K562 (cell line): ENCODE data around the gene NFIC. TPM values are rescaled to one million over a fixed set of nuclear protein-coding genes. Genes with fewer than 3 reads are reported as not detected.

Experiments used
- ATAC-seq: fragments of 200-7000 bp; cut with Tn5 transposase; 3 replicates; pipeline ENCODE4 v1.9.1; 2020; ENCODE audit warnings: moderate library complexity
- BruUV-seq: library from RNA; stranded (reverse); fragments of 400-500 nt; replicated peaks from 2 replicates; lab custom pipeline; 2021; lab: Mats Ljungman, UMichigan
- CTCF ChIA-PET: fragments of 300-600 bp; formaldehyde crosslinking; extraction: SDS; loops from one replicate; lab custom pipeline; 2021; ENCODE audit warnings: low intra/inter-chr PET ratio; lab: Yijun Ruan, JAX
- POLR2A ChIA-PET: fragments of 300-600, 350-650 bp; sonication (Branson Sonifier 250); formaldehyde crosslinking; extraction: SDS; loops from one replicate; lab custom pipeline; 2021; ENCODE audit warnings: antibody characterized with exemption, inconsistent platforms; lab: Yijun Ruan, JAX
- DNase-seq, 4 experiments: peaks; one replicate each; pipeline versions ENCODE4 v3.0.0 to v3.0.0-alpha.2; 2011 to 2018; ENCODE audit warnings: low spot score in 3 of 4, mixed read lengths in 3 of 4; ENCODE audit errors: extremely low read depth in 1 of 4
- FAIRE-seq: peaks from 2 replicates; lab custom pipeline; 2011; peaks lifted over from hg19 to GRCh38; lab: Jason Lieb, UNC
- H2AFZ ChIP-seq: 2 replicates; pipeline ENCODE4 v1.6.0; 2011; ENCODE audit warnings: low read depth, low read length, control low read depth, inconsistent platforms
- H3K27ac ChIP-seq: fragments of 200-600 bp; 3 replicates; pipeline ENCODE4 v1.8.0; 2011; ENCODE audit warnings: low read depth, mild to moderate bottlenecking, control low read depth, inconsistent platforms, low read length, moderate library complexity, mixed read lengths; ENCODE audit errors: extremely low read depth
- H3K27me3 ChIP-seq, 2 experiments: fragments of 300-600 bp in 1 of 2; 2 replicates in 1 of 2; 3 replicates in 1 of 2; pipeline versions ENCODE4 v1.6.0 to v1.8.0; 2011; ENCODE audit warnings: inconsistent platforms in 2 of 2, low read length in 2 of 2, mild to moderate bottlenecking in 1 of 2, mixed read lengths in 1 of 2, moderate library complexity in 1 of 2; ENCODE audit not compliant: control insufficient read depth in 2 of 2, insufficient read depth in 2 of 2
- H3K36me3 ChIP-seq: fragments of 300-600 bp; 3 replicates; pipeline ENCODE4 v1.8.0; 2011; ENCODE audit warnings: mild to moderate bottlenecking, low read length, inconsistent platforms; ENCODE audit not compliant: control insufficient read depth, insufficient read depth
- H3K4me1 ChIP-seq, 2 experiments: fragments of 200-600 bp in 1 of 2; replicated peaks in 1 of 2; 2 replicates in 1 of 2; 3 replicates in 1 of 2; pipeline versions ENCODE4 v1.5.1 to v1.8.0; 2011; ENCODE audit warnings: inconsistent platforms in 2 of 2, low read length in 2 of 2, mild to moderate bottlenecking in 1 of 2, mixed read lengths in 1 of 2, moderate library complexity in 1 of 2; ENCODE audit not compliant: control insufficient read depth in 2 of 2, insufficient read depth in 2 of 2
- H3K4me2 ChIP-seq: 2 replicates; pipeline ENCODE4 v1.6.1; 2011; ENCODE audit warnings: low read length, control low read depth, inconsistent platforms, mixed read lengths; ENCODE audit not compliant: insufficient read depth
- H3K4me3 ChIP-seq: fragments of 200-600 bp; sonication (generic), shearing (Covaris generic); 2 replicates; pipeline ENCODE4 v1.5.1; 2016; ENCODE audit warnings: control low read depth, inconsistent platforms
- H3K79me2 ChIP-seq: fragments of 200-600 bp; 3 replicates; pipeline ENCODE4 v1.8.0; 2011; ENCODE audit warnings: low read length, inconsistent platforms; ENCODE audit not compliant: control insufficient read depth, insufficient read depth
- H3K9ac ChIP-seq, 2 experiments: 2 replicates each; pipeline versions ENCODE4 v1.6.0 to v1.6.1; 2011; ENCODE audit warnings: low read depth in 2 of 2, low read length in 2 of 2, control low read depth in 1 of 2, inconsistent platforms in 1 of 2, mild to moderate bottlenecking in 1 of 2, mixed read lengths in 1 of 2; ENCODE audit not compliant: insufficient read depth in 1 of 2
- H3K9me1 ChIP-seq: one replicate; pipeline ENCODE4 v1.6.0; 2011; ENCODE audit warnings: inconsistent platforms, mild to moderate bottlenecking, low read length, moderate library complexity; ENCODE audit not compliant: control insufficient read depth, insufficient read depth
- H3K9me3 ChIP-seq: replicated peaks from 2 replicates; pipeline ENCODE4 v1.5.1; 2011; ENCODE audit warnings: low read depth, low read length, inconsistent platforms; ENCODE audit not compliant: control insufficient read depth, insufficient read depth
- H4K20me1 ChIP-seq: replicated peaks from 2 replicates; pipeline ENCODE4 v1.6.1; 2011; ENCODE audit warnings: low read length, inconsistent platforms, mixed read lengths; ENCODE audit not compliant: control insufficient read depth, insufficient read depth
- ARHGAP35 ChIP-seq: fragments of 450-650 bp; IDR thresholded peaks from 2 replicates; pipeline ENCODE4 v1.6.1; 2018; ENCODE audit not compliant: partially characterized antibody
- HINFP ChIP-seq: fragments of 450-650 bp; conservative IDR thresholded peaks from 2 replicates; pipeline ENCODE4 v1.6.1; 2016; ENCODE audit warnings: missing genetic modification characterization, low read depth, mild to moderate bottlenecking, control low read depth, missing compliant biosample characterization
- MTA3 ChIP-seq: fragments of 450-650 bp; formaldehyde crosslinking; IDR thresholded peaks from 2 replicates; pipeline ENCODE4 v1.6.1; 2017; ENCODE audit warnings: mild to moderate bottlenecking, borderline replicate concordance
- NEUROD1 ChIP-seq: fragments of 150-350 bp; IDR thresholded peaks from 2 replicates; pipeline ENCODE4 v1.6.1; 2014; ENCODE audit warnings: borderline replicate concordance, low read length, low read depth; ENCODE audit not compliant: partially characterized antibody
- PHF8 ChIP-seq: fragments of 200-600 bp; sonication (generic); IDR thresholded peaks from 2 replicates; pipeline ENCODE4 v1.6.1; 2012; ENCODE audit warnings: mixed run types, mild to moderate bottlenecking, inconsistent platforms, low read length, moderate library complexity, borderline replicate concordance
- RNF2 ChIP-seq: sonication (generic); IDR thresholded peaks from 2 replicates; pipeline ENCODE4 v1.6.1; 2016
- SETDB1 ChIP-seq: IDR thresholded peaks from one replicate; pipeline ENCODE4 v1.6.1; 2012; ENCODE audit warnings: low read length, control low read depth, inconsistent platforms
- TFAP4 ChIP-seq: sonication (generic); formaldehyde crosslinking; IDR thresholded peaks from 2 replicates; pipeline ENCODE4 v1.8.0; 2022; ENCODE audit warnings: missing genetic modification reagents, mild to moderate bottlenecking, moderate library complexity, borderline replicate concordance
- VEZF1 ChIP-seq: fragments of 200-800 bp; sonication (Bioruptor generic); IDR thresholded peaks from 2 replicates; pipeline ENCODE4 v1.6.1; 2017; ENCODE audit warnings: missing genetic modification characterization, missing compliant biosample characterization
- ZBTB12 ChIP-seq: fragments of 250-450 bp; sonication (Bioruptor Pico); IDR thresholded peaks from 2 replicates; pipeline ENCODE4 v1.4.0; 2020
- ZBTB7A ChIP-seq: IDR thresholded peaks from 2 replicates; pipeline ENCODE4 v1.6.1; 2011; ENCODE audit warnings: low read depth, mild to moderate bottlenecking, low read length, moderate library complexity, borderline replicate concordance; ENCODE audit not compliant: control insufficient read depth
- ZNF175 ChIP-seq: fragments of 200-800 bp; sonication (Bioruptor generic); IDR thresholded peaks from 2 replicates; pipeline ENCODE4 v1.6.1; 2016; ENCODE audit warnings: low read depth, mild to moderate bottlenecking, missing genetic modification characterization, missing compliant biosample characterization
- ZNF263 ChIP-seq: sonication (generic); formaldehyde crosslinking; IDR thresholded peaks from 2 replicates; pipeline ENCODE4 v1.8.0; 2022; ENCODE audit warnings: mild to moderate bottlenecking, missing genetic modification reagents, borderline replicate concordance
- ZNF431 ChIP-seq: sonication (generic); formaldehyde crosslinking; IDR thresholded peaks from 2 replicates; pipeline ENCODE4 v1.8.0; 2022; ENCODE audit warnings: mild to moderate bottlenecking, missing genetic modification reagents
- ZNF584 ChIP-seq: fragments of 200-800 bp; sonication (Bioruptor generic); IDR thresholded peaks from 2 replicates; pipeline ENCODE4 v1.6.1; 2016; ENCODE audit warnings: low read depth, mild to moderate bottlenecking, missing genetic modification characterization, missing compliant biosample characterization
- WGBS: fragments of 100-300 bp; shearing (Covaris generic); methylation state at CpG from one replicate; pipeline ENCODE4 v1.1.6; 2016; ENCODE audit warnings: low coverage, mixed read lengths; ENCODE audit not compliant: insufficient coverage; ENCODE audit errors: missing lambda C conversion rate; 5-methylcytosine and 5-hydroxymethylcytosine counted together
- in situ Hi-C: fragments of 300-500 bp; cut with MboI; formaldehyde crosslinking; loops from 4 replicates; pipeline ENCODE4 v1.15.0; 2018; ENCODE audit warnings: inconsistent platforms, mixed read lengths
- intact Hi-C: fragments of 100-400 bp; cut with micrococcal nuclease; formaldehyde crosslinking; loops from 2 replicates; pipeline ENCODE4 v1.14.2; 2022
- polyA plus RNA-seq, 8 experiments: library from polyadenylated mRNA; depleted of rRNA in 4 of 8; stranded (reverse) in 5 of 8; unstranded in 3 of 8; fragments of >200 nt; fragmentation: Nextera tagmentation in 2 of 8; fragmentation: Illumina TruSeq in 1 of 8; extraction: Ambion mirVana in 2 of 8; extraction: Trizol in 1 of 8; gene quantifications; 2 replicates each; pipeline versions ENCODE4 v1.2.1 to v1.2.3, GENCODE V29; 2011 to 2014; ENCODE audit warnings: inconsistent platforms in 1 of 8, missing spikeins in 1 of 8
- total RNA-seq, 7 experiments: library from RNA; depleted of rRNA in 6 of 7; stranded (reverse); fragments of >200 nt in 6 of 7; fragmentation: Illumina TruSeq in 2 of 7; extraction: Trizol in 2 of 7; gene quantifications; 2 replicates each; pipeline versions ENCODE4 v1.2.1 to v1.2.3, GENCODE V29; 2011 to 2021; ENCODE audit warnings: low replicate concordance in 1 of 7

The NFIC gene
- total and polyA plus RNA-seq, 9 of the 15 experiments (the other 6 are each of a cell fraction or from before 2014, with no cell fraction given) = 0.71 to 62.1 (median 6.9) TPM

- TF ChIP-seq SETDB1 = no peak
- TF ChIP-seq MTA3 = peak; percentile 96
- no peak for TF ChIP-seq ZNF175
- TF ChIP-seq ZNF584 (CRISPR knock-in tag) = no peak
- TF ChIP-seq RNF2 = no peak
- TF ChIP-seq ZBTB12 = no peak
- peak; percentile 36; the same call in 1 of the 2 replicates for TF ChIP-seq ZBTB7A
Observed at GRCh38 chr19:3479177-3479833, 112.9 kb downstream of the NFIC start (continued).

- Histone ChIP-seq H3K4me3 (peak overlapping the region; percentile 43), H3K27ac (no peak overlapping the region), H3K36me3 (no peaks in the 10 kb centered on the region), H2AFZ (peak overlapping the region; percentile 69), H3K9me1 (no peaks in the 10 kb centered on the region), H4K20me1 (peaks cover 8% of the 10 kb centered on the region; the same call in 1 of the 2 replicates), H3K79me2 (no peaks in the 10 kb centered on the region), H3K4me2 (peak overlapping the region; percentile 80), H3K4me1 (peaks cover 11 to 45% of the 10 kb centered on the region in 2 experiments), H3K9me3 (no peaks in the 10 kb centered on the region), H3K9ac (peak overlapping the region in 1 of 2 experiments; percentile 81; a peak in 1 of 4 replicates), H3K27me3 (peaks cover 21 to 27% of the 10 kb centered on the region in 2 experiments; a peak in 4 of 5 replicates)
- POLR2A ChIA-PET = interaction anchor here (0.5 to 1.9 kb wide), 12 partner anchors 9 to 1138 kb away, joined by 3 to 8 read pairs (median 3); partner anchors contain the start of gene DOHH
- ATAC-seq = peak; percentile 90
- DNase-seq = peak; percentile 80 to 91 (median 86)
- no TSS peak for BruUV-seq
- 2% methylated on average over 6 of the region's 9 CpGs for WGBS
- no peak for FAIRE-seq
- in situ Hi-C loops (no loop called here), intact Hi-C loops (no loop called here)
- CTCF ChIA-PET = no interaction called here
- TF ChIP-seq TFAP4 (CRISPR knock-in tag) (no peak), ARHGAP35 (no peak), NEUROD1 (no peak), ZNF263 (CRISPR knock-in tag) (peak; percentile 71; the same call in 1 of the 2 replicates), VEZF1 (CRISPR knock-in tag) (0 out of 2 replicates have a peak, but pooled peaks have one; percentile 5), ZNF431 (CRISPR knock-in tag) (no peak), HINFP (tag) (no peak), PHF8 (peak; percentile 27; the same call in 1 of the 2 replicates)
Observed at GRCh38 chr19:3479834-3480215, 113.4 kb downstream of the NFIC start.
